ENCODE measurements around the gene HOXA13.

Gene HOXA13

GRCh38 chr7:27157702-27158431, 42.0 kb downstream of the HOXA13 start:
- DNase-seq, result no peak

- no peak for DNase-seq
Observed at GRCh38 chr7:27156916-27157701, 42.8 kb downstream of the HOXA13 start.

- peak; percentile 74 for DNase-seq
Observed at GRCh38 chr7:27156508-27156898, 43.4 kb downstream of the HOXA13 start, which contains the start of gene HOXA7. Gene HOXA7, minus strand, starts transcription at chr7:27156675. Its CDS starts 130 bp downstream, at chr7:27156545.

- DNase-seq, result peak; percentile 61
Observed at GRCh38 chr7:27155816-27156507, 43.9 kb downstream of the HOXA13 start.

GRCh38 chr7:27154901-27155815, 44.7 kb downstream of the HOXA13 start:
- no peak for DNase-seq

GRCh38 chr7:27154369-27154768, 45.5 kb downstream of the HOXA13 start:
- DNase-seq, result no peak

- DNase-seq, result no peak
Observed at GRCh38 chr7:27153526-27153925, 46.4 kb downstream of the HOXA13 start.

- DNase-seq, result no peak
Observed at GRCh38 chr7:27152816-27153442, 47.0 kb downstream of the HOXA13 start.

- no peak for DNase-seq
Observed at GRCh38 chr7:27151931-27152815, 47.7 kb downstream of the HOXA13 start, which contains the start of gene HOXA3. Gene HOXA3, minus strand, starts transcription at chr7:27152583. Its CDS starts 41,943 bp downstream, at chr7:27110640.

GRCh38 chr7:27151341-27151930, 48.5 kb downstream of the HOXA13 start:
- DNase-seq, result no peak

- peak; percentile 84 for DNase-seq
Observed at GRCh38 chr7:27150568-27151340, 49.1 kb downstream of the HOXA13 start.

GRCh38 chr7:27149842-27150567, 49.9 kb downstream of the HOXA13 start:
- peak; percentile 64 for DNase-seq

GRCh38 chr7:27148756-27149641, 50.9 kb downstream of the HOXA13 start:
- peak; percentile 63 for DNase-seq

- peak; percentile 79 for DNase-seq
Observed at GRCh38 chr7:27148031-27148755, 51.7 kb downstream of the HOXA13 start.

GRCh38 chr7:27147199-27148030, 52.5 kb downstream of the HOXA13 start, which contains the start of gene HOXA6:
Gene HOXA6, minus strand, starts transcription at chr7:27147774. Its CDS starts 25 bp downstream, at chr7:27147749.
- peak; percentile 82 for DNase-seq

Measured in NCI-H510A treated with DMSO at 0.1 percent for 48 hours (cell line).